KBM-7 (cell line): Measurements from ENCODE around the gene C1orf21.

Experiments
- DNase-seq: peaks from one replicate; pipeline ENCODE4 v3.0.0-alpha.2; 2015
- in situ Hi-C: fragments of 300-500 bp; cut with MboI; formaldehyde crosslinking; loops from 2 replicates; pipeline ENCODE4 v1.14.3; 2020; ENCODE audit warnings: low sequenced_read_pairs, low pct_unique_long_range_greater_than_20kb, mixed read lengths

Gene C1orf21

GRCh38 chr1:184503221-184503749, 116.5 kb downstream of the C1orf21 start:
- no peak for DNase-seq
- in situ Hi-C loops, result no loop called here

DNA sequence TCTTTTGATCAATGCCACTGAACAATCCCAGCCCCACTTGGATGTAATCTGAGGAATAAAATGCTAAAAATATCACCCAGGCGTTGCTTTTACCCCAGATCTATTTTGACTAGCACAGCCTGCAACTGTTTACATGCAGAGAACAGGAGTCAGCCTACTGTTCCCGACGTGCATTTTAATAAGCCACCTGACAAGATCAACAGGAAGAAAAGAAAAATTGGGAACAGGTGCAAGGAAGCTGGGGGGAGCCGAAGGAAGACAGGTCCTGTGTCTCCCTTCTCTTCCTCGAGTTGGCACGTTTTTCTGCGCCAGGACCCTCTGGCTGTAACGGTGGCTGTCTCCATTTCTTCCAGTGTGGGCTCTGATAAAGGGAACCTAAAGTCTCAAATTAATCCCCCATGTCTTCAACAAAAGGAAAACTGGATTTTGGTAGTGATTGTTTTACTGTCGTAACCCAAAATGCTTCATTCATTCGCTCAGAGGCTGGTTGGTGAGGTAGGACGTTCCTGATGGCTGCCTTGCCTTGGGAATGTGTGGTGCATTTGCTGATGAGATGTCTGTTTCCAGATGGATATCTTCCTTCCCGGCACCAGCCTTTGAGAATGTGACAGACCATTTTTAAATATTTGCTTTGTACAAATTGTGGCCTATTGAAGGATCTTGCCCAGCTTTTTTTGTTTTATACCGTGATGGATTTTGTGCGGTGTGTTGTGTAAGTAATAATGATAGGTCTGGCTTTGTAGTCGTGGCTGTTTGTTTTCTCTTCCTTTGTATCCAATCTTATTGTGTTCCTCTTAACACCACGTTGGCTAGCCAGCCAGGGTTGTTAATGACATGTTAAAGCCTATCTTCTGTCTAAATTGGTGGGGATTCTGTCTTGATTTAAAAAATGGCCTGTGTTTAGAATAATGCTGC, 117.5 kb downstream of the C1orf21 start:
- in situ Hi-C loops, result no loop called here
- no peak for DNase-seq

- DNase-seq, result no peak
- in situ Hi-C loops, result no loop called here
These were observed 118.1 kb downstream of the C1orf21 start for GRCh38 chr1:184504955-184505338.

GRCh38 chr1:184506481-184506880, 119.7 kb downstream of the C1orf21 start:
- in situ Hi-C loops, result no loop called here
- DNase-seq, result no peak

- no peak for DNase-seq
- in situ Hi-C loops, result no loop called here
These were observed 120.3 kb downstream of the C1orf21 start for GRCh38 chr1:184507165-184507564.

- no peak for DNase-seq
These were observed 120.9 kb downstream of the C1orf21 start for GRCh38 chr1:184507604-184508280.

GRCh38 chr1:184509105-184509504, 122.3 kb downstream of the C1orf21 start:
- no peak for DNase-seq
- in situ Hi-C loops, result no loop called here

More at GRCh38 chr1:184507604-184508280, 120.9 kb downstream of the C1orf21 start:
- in situ Hi-C loops, result no loop called here

DNA sequence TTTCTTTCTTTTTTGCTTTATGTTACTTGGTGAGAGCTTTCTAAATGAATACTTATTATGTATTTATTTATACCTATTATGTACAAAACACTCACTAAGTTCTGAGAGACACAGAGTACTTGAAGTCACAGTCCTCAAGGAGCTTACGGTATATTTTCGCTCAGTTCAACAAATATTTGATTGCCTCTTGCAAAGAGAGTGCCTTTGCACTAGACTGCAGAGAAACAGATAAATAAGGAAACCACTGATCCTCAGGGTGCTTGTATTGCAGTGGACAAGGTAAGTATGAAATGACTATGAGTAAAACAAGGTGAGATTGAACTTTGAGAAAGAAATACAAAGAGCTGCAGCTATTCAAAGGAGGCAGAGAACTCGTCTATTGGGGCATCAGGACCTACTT, 123.3 kb downstream of the C1orf21 start:
- in situ Hi-C loops, result no loop called here

DNA sequence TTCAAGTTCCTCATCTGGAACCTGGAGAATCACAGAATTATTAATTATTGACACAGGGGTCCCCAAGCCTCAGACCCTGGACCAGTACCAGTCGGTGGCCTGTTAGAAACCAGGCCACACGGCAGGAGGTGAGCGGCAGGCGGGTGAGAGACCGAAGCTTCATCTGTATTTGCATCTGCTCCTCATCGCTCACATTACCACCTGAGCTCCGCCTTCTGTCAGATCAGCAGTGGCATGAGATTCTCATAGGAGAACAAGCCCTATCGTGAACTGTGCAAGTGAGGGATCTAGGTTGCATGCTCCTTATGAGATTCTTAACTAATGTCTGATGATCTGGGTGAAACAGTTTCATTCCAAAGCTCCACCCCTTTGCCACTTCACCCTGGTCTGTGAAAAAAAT, 125.9 kb downstream of the C1orf21 start:
- no peak for DNase-seq

More for the DNA sequence above, 123.3 kb downstream of the C1orf21 start:
- no peak for DNase-seq

DNA sequence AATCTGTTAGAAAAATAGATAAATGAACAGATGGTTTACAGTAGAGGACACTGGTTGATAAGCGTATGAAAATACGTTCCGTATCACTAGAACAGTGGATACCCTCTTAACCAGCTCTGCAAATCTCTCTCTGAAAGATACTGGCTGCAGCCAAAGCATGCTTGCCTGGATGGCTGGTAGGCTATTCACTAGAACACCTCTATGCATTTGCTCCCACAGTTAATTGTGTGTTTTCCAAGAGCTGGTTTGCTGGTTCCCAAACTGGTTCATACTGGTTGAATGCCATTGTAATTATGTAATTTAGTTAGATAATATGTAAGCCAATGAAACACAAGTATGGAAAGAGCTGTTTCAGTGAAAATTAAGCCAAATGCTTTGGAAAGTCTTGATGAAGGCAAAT, 126.6 kb downstream of the C1orf21 start:
- in situ Hi-C loops, result no loop called here
- DNase-seq, result no peak

More for the DNA sequence above, 125.9 kb downstream of the C1orf21 start:
- in situ Hi-C loops, result no loop called here

DNA sequence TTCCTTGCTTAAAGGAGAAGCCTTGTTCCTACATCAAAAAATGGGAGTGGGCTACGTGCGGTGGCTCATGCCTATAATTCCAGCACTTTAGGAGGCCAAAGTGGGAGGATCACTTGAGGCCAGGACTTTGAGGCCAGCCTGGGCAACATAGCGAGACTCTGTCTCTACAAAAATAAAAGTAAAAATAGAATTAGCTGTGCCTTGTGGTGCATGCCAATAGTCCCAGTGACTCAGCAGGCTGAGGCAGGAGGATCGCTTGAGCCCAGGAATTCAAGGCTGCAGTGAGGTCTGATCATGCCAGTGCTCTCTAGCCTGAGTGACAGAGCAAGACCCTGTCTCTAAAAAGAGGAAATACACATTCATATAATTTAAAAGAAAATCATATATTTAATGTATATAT, 127.1 kb downstream of the C1orf21 start:
- in situ Hi-C loops, result no loop called here
- no peak for DNase-seq

GRCh38 chr1:184514447-184514846, 127.6 kb downstream of the C1orf21 start:
- in situ Hi-C loops, result no loop called here

GRCh38 chr1:184517130-184517529, 130.3 kb downstream of the C1orf21 start:
- in situ Hi-C loops, result no loop called here
- DNase-seq, result no peak

More at GRCh38 chr1:184514447-184514846, 127.6 kb downstream of the C1orf21 start:
- DNase-seq, result no peak

DNA sequence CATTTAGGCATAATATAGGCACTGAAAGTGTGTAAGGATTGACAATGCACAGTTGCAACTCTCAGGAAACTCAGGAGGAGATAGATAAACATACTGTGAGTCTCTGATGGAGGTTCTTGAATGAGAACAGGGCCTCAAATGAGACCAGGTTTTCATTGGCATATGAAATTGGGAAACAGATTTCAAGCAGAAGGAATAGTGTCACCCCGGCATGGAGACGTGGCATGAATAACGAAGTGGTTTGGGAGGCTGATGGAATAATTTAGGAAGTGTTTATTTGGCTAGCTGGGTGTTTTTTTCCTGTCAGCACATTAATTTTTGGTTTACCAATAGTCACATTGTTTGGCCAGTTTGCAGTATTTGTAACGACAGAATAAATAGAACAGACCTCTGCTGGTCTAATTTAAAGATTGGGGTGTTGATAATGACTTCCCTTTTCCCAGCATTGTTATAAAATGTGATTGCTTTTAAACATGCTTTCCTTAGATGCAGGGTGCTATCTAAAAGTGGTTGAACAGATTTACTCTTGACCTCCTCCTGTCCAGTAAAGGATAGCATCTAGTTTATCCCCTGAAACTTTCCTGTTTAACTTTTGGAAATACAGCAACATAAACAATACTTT, 132.0 kb downstream of the C1orf21 start:
- in situ Hi-C loops, result no loop called here
- DNase-seq, result no peak

- in situ Hi-C loops, result no loop called here
- DNase-seq, result no peak
These were observed 133.5 kb downstream of the C1orf21 start for GRCh38 chr1:184520336-184520735.

DNA sequence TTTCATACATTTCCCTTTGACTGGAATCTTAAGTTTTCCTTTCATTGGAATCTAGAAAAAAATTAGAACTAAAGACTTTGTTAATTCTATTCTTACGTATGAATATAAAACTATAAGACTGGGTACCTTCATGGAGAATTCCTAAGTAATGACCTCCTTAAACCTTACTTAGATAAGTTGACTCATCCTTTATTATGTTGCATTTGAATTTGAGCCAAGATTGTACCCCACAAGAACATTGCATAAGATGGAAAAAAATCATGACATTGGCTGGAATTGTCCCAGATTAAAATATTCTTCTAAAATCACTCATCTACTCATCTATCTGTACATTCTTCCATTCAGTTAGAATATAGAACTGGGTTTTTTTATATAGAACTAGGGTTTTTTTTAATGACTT, 137.4 kb downstream of the C1orf21 start:
- in situ Hi-C loops, result no loop called here
- DNase-seq, result no peak

DNA sequence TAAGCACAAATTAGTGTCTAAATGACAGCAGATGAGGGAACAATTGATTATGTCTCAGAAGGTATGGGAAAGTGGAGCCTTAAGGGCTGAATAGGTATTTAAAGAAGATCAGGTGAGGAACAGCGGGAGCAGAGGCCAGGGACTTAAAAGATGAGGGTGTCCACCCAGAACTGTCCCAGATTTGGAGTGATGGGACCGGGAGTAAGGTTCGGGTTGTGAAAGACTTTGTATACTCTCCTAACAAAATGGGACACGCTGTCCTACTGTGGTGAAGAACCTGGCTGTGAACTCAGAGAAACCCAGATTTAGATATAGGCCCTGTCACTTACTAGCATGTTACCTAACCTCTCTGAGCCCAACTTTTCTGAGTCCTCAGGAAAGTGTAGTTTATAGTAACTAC, 140.6 kb downstream of the C1orf21 start:
- in situ Hi-C loops, result no loop called here

DNA sequence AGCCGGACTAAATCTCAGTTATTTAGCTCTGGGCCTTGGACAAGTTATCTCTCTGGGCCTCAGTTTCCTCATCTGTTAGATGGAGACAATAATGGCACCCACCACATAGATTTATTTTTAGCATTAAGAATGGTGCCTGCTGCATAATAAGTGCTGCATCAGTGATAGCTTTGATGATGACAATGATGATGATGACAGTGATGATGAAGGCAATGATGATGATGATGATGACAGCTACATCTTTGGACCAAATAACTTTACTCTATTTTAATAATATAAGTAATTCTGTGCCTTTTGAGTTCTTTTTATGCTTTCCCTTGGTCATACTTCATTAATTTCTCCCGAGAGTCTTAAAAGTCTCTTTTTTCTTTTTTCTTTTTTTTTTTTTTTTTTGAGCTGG, 143.4 kb downstream of the C1orf21 start:
- in situ Hi-C loops, result no loop called here
- no peak for DNase-seq

More for the DNA sequence above, 140.6 kb downstream of the C1orf21 start:
- DNase-seq, result no peak

- in situ Hi-C loops, result no loop called here
- DNase-seq, result no peak
These were observed 144.5 kb downstream of the C1orf21 start for GRCh38 chr1:184531296-184531695.

DNA sequence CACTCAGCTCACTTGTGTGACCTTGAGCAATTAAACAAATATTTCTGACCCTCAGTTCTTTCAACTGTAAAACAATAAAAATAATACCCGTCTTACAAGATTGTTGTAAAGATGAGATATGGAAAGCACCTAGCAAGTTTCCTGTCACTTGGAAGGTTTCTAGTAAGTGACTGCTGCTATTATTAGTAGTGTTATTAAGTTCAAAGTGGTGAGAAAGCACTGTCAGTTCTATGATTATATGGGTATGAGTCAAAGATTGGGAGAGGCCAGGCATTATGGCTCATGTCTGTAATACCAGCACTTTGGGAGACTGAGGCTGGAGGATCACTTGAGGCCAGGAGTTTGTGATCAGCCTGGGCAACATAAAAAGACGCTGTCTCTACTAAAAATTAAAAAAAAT, 145.4 kb downstream of the C1orf21 start:
- no peak for DNase-seq
- in situ Hi-C loops, result no loop called here
